ENCODE results near the gene ABRACL. TPM values are rescaled to one million over a fixed set of nuclear protein-coding genes. Genes with fewer than 3 reads are reported as not detected.

Gene ABRACL, protein sequence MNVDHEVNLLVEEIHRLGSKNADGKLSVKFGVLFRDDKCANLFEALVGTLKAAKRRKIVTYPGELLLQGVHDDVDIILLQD
- total RNA-seq = 100 to 1,000 TPM; 174 to 176 TPM

DNA sequence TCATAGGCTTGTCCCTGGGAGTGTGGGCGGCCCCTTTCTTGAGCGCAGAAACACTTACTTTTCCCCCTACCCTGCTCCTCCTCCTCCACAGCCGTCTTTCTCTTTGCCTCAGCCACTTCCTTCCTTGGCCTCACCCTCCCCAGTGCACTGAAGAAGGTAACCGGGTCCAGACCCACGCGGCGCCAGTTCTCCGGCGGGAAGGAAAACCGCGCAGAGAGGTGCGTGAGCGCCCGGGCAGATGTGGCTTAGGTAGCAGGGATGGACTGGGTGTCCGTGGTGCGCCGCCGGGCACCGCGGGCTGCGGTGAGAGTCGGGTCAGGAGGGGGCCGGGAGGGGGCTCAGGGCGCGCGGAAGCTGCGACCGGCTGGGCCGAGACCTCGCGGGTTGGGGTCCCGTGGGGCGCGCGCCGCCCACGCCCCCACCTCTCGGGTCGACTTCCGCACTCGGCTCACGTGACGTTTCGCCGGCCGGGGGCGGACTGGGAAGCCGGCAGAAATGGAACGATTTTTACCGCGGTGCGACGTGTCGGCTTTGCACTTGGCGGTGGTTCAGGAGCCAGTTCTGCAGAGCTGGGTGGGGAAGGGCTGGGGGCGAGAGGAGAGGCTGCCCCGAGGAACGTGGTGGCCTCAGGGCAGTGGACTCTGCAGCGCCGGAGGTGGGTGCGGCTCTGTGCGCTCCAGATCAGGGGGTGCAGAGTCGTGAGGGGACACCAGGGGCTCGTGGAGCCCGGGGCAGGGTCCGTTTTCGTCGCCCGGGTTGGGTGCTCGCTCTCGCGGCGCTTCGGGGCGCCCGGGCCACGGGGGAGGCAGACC lies at the start of gene ABRACL:
Gene ABRACL (plus strand): TSS at position 88 of the 812 bp plus-strand sequence. CDS start 5,416 bp downstream, outside the sequence.
- CTCF ChIA-PET = interaction anchor here (0.8 to 2.9 kb wide), 4 partner anchors 103 to 222 kb away, joined by 3 to 8 read pairs (median 6); no protein-coding TSS in a partner anchor
- POLR2A ChIA-PET = interaction anchor here (0.7 to 4.9 kb wide), 25 partner anchors 9 to 505 kb away, joined by 3 to 37 read pairs (median 4); partner anchors contain the start of genes CCDC28A, CITED2, REPS1 and TXLNB
- H3K27me3 Mint-ChIP-seq = no peaks in the 10 kb centered on the region
- peaks cover 25% of the 10 kb centered on the region for H3K4me1 Mint-ChIP-seq
- peaks cover 14% of the 10 kb centered on the region for H3K36me3 Mint-ChIP-seq (ENCODE audit: low read depth)
- H3K9me3 Mint-ChIP-seq = no peaks in the 10 kb centered on the region
- DNase-seq = peak; percentile 83
- H3K4me3 Mint-ChIP-seq = peak within 1 kb of the TSS; percentile 91
- peak within 1 kb of the TSS; percentile 75 for H3K27ac Mint-ChIP-seq

DNA sequence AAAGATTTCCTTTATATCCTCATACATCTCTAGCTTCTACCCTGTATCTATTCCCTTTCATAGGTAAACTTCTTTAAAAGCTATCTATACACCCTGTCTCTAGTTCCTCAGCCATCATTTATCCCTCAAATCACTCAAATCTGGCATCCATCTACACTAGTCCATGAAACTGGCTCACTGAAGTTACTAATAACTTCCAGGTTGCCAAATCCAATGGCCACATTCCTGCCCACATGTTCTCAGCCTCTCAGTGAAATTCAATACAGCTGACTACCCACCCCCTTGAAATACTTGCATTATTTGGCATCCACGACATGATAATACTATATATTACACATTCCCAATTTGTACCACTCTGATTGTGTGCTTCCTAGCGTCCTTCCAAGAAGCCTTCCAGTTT lies 49.2 kb upstream of the ABRACL start:
- no peaks in the 10 kb centered on the region for H3K27me3 Mint-ChIP-seq
- peaks cover 3% of the 10 kb centered on the region for H3K36me3 Mint-ChIP-seq (ENCODE audit: low read depth)
- no peaks in the 10 kb centered on the region for H3K9me3 Mint-ChIP-seq
- H3K27ac Mint-ChIP-seq = no peak overlapping the region
- no peak overlapping the region for H3K4me3 Mint-ChIP-seq
- CTCF ChIA-PET = no interaction called here
- DNase-seq = no peak
- POLR2A ChIA-PET = no interaction called here
- peaks cover 14% of the 10 kb centered on the region for H3K4me1 Mint-ChIP-seq

DNA sequence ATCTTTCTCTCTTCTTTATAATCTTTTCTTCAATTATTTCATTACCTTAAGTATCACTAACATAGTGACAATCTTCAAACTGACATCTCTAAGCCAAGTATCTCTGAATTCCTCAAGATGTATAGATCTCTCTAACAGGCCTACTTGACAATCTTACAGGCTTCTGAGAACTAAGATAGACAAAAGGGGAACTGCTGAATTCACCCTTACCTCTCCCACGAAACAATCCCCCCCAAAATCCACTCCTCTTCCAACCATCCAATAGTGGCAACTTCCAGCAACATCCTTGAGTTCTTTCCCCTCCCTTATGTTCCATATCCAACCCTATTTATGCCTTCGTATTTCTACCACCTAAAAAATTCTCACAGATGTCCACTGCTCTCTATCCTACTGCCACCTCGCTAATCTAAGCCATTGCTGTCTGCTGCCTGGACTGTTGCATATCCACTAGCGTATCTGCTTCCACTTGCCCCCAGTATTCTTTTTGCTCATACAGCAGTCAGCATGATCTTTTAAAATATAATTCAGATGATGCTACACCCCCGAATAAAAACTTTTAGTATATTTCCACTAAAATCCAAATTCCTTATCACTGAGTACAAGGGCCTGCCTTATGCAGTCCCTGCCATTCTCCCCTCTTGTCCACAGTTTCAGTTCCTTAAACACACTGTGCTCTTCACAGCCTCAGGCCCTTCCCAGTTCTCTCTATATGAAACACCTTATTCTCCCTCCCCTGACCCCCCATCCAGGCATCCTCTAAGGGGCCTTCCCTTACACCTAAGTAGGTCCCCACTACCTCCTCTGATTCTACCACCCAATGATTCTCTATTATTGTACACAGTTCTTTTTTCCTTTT lies 48.5 kb upstream of the ABRACL start:
- ChIA-PET CTCF (no interaction called here), POLR2A (no interaction called here)
- Mint-ChIP-seq H3K4me1 (peaks cover 12% of the 10 kb centered on the region), H3K9me3 (no peaks in the 10 kb centered on the region), H3K36me3 (ENCODE audit: low read depth) (peaks cover 3% of the 10 kb centered on the region), H3K4me3 (no peak overlapping the region), H3K27ac (no peak overlapping the region), H3K27me3 (no peaks in the 10 kb centered on the region)
- DNase-seq = no peak

DNA sequence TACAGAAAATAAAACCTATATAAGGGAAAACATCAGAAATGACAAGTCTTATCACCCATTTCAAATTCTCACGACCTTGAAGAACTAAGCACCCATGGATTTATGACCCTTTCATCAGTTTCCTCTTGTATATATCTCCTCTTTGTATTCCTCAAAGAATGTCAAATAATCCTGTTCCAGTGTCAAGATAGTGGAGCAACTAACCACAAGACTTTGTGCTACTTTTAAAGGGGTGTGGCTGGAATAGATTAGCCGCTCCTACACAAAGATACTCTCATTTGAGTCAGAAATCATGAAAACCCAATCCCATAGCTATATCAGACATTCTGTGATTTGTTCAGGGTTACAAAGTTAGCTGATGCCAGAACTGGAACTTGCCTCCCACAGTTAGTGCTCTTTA lies 47.1 kb upstream of the ABRACL start:
- no peak overlapping the region for H3K4me3 Mint-ChIP-seq
- H3K4me1 Mint-ChIP-seq = peaks cover 10% of the 10 kb centered on the region
- H3K36me3 Mint-ChIP-seq (ENCODE audit: low read depth) = peaks cover 3% of the 10 kb centered on the region
- DNase-seq = no peak
- H3K27ac Mint-ChIP-seq = no peak overlapping the region
- ChIA-PET POLR2A (no interaction called here), CTCF (interaction anchor here (1.3 kb wide), 1 partner anchor 165 kb away, joined by 5 read pairs; no protein-coding TSS in a partner anchor)
- H3K27me3 Mint-ChIP-seq = no peaks in the 10 kb centered on the region
- no peaks in the 10 kb centered on the region for H3K9me3 Mint-ChIP-seq

DNA sequence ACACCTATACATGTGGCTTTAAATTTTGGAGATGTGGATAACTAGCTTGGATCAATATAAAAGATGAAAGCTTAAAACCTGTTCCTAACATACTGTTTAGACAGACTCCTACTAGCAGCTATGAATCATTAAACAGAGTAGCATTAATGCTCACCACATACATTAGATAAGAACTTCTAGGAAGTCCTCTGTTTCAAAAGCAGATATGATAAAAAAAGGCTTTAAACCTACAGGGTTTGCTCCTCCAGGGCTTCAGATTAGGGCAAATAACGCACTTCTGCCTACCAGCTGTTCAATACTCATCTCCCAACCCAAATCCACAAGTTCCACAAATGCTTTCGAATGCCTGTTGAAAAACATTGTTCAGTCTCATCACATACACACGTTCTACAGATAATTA lies 42.0 kb upstream of the ABRACL start:
- DNase-seq = no peak
- no peaks in the 10 kb centered on the region for H3K9me3 Mint-ChIP-seq
- POLR2A ChIA-PET = interaction anchor here (0.6 to 3.6 kb wide), 19 partner anchors 10 to 389 kb away, joined by 3 to 24 read pairs (median 3); partner anchors contain the start of genes ABRACL, CCDC28A and CITED2
- CTCF ChIA-PET = interaction anchor here (1.4 to 1.8 kb wide), 3 partner anchors 10 to 378 kb away, joined by 3 to 7 read pairs (median 6); no protein-coding TSS in a partner anchor
- H3K36me3 Mint-ChIP-seq (ENCODE audit: low read depth) = no peaks in the 10 kb centered on the region
- peak overlapping the region; percentile 82 for H3K4me3 Mint-ChIP-seq
- peak overlapping the region; percentile 55 for H3K27ac Mint-ChIP-seq
- no peaks in the 10 kb centered on the region for H3K27me3 Mint-ChIP-seq
- peaks cover 8% of the 10 kb centered on the region for H3K4me1 Mint-ChIP-seq

DNA sequence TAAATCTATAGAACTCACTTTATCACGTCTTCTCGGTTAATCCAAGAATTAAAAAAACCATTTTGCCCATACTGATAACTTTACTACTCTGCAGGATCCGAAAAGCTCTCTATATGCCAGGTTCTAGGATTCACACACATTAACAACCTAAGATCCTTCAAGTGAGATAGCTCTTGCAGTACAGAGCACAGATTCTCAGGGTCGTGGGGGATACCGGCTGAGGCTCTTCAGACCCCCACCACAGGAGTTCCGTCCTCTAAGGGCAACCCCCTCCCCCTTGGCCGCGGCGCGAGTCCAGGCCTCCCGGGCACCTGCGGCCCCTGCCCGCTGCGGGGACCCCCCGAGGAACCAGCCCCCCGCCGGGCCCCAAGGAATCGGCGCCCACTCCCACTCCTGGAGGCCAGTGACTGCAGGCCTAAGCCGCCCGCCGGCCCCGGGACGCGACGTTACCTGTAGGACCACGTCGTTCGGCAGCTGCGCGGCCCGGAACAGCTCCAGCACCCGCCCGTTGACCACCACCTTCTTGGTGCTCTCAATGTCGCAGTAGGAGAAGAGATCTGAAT lies 41.4 kb upstream of the ABRACL start:
- H3K4me1 Mint-ChIP-seq = peaks cover 7% of the 10 kb centered on the region
- no peaks in the 10 kb centered on the region for H3K27me3 Mint-ChIP-seq
- no peak for DNase-seq

DNA sequence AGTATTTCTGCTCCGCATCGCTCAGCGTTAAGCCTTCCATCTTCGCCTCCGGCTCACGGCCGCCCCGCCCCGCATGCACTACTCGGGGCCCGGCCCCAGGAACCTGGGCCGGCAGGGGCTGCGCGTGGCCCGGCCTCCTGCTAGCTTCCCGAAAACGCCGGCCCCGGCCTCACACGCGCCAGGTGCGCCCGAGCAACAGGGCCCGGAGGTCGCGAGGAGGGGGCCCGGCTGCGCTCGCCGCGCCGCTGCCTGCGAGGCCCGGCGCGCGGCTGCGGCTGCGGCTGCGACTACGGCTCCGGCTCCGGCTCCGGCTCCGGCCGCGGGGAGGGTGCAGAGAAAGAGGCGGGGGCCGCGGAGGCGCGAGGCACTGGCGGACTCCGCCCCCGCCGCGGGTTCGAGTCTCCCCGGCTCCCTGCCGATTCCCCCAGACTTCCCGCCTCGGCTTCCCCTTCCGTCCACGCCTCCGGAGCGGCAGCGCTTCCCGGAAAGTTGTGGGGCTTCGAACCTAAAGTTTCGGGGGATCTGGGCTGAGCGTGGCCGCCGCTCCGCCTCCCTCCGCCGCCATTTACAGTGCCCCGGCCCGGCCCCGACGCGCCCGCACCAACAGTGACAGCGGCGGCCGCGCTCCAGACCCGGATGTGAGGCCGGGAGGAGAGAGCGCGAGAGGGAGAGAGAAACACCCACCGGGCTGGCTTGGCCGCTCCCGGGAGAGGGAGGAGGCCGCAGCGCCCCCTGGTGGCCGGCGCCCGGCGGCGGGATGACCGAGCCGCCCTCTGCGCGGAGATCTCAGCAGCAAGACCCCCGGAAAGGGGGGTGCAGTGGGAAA lies 40.7 kb upstream of the ABRACL start, which contains the start of gene REPS1:
Gene REPS1 (minus strand): TSS at position 611 of the 826 bp plus-strand sequence. CDS start 571 bp downstream, at position 40.
- peak; percentile 90 for DNase-seq
- Mint-ChIP-seq H3K27ac (peak within 1 kb of the TSS; percentile 88), H3K4me3 (peak within 1 kb of the TSS; percentile 88), H3K27me3 (no peaks in the 10 kb centered on the region), H3K9me3 (no peaks in the 10 kb centered on the region), H3K4me1 (peaks cover 7% of the 10 kb centered on the region), H3K36me3 (ENCODE audit: low read depth) (no peaks in the 10 kb centered on the region)
- POLR2A ChIA-PET = interaction anchor here (0.8 to 3.6 kb wide), 18 partner anchors 11 to 543 kb away, joined by 3 to 24 read pairs (median 4); partner anchors contain the start of genes ABRACL and CCDC28A
- CTCF ChIA-PET = interaction anchor here (0.7 to 2.0 kb wide), 13 partner anchors 11 to 184 kb away, joined by 3 to 8 read pairs (median 4); no protein-coding TSS in a partner anchor

More for the DNA sequence above, 41.4 kb upstream of the ABRACL start:
- H3K36me3 Mint-ChIP-seq (ENCODE audit: low read depth) = no peaks in the 10 kb centered on the region
- H3K27ac Mint-ChIP-seq = peak overlapping the region; percentile 69
- H3K9me3 Mint-ChIP-seq = no peaks in the 10 kb centered on the region
- H3K4me3 Mint-ChIP-seq = peak overlapping the region; percentile 82
- CTCF ChIA-PET = interaction anchor here (0.8 to 1.8 kb wide), 4 partner anchors 10 to 377 kb away, joined by 3 to 7 read pairs (median 5); no protein-coding TSS in a partner anchor
- POLR2A ChIA-PET = interaction anchor here (0.8 to 3.6 kb wide), 23 partner anchors 10 to 544 kb away, joined by 3 to 24 read pairs (median 4); partner anchors contain the start of genes ABRACL, CCDC28A and CITED2

DNA sequence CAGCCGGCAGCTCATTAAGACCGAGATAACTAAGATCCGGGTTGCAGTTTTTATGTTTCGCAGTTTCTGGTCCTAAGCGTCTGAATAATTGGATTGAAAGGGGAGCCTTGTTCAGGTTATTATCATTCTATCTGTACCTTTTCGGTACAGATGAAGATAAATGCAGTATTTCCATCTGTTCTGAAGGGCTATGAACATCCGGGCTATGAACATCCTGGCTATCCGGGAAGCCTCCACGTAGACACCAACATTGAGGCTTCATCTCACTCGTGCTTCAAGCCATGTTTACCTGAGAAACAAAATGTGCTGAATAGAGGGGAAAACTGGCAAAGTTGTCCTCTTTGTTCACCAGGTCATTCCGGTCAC lies 40.1 kb upstream of the ABRACL start:
- Mint-ChIP-seq H3K27me3 (peaks cover 2% of the 10 kb centered on the region), H3K4me3 (peak overlapping the region; percentile 88), H3K9me3 (no peaks in the 10 kb centered on the region), H3K4me1 (peaks cover 7% of the 10 kb centered on the region), H3K27ac (peak overlapping the region; percentile 88), H3K36me3 (ENCODE audit: low read depth) (no peaks in the 10 kb centered on the region)
- no peak for DNase-seq
- ChIA-PET CTCF (interaction anchor here (0.7 to 2.0 kb wide), 14 partner anchors 12 to 184 kb away, joined by 3 to 8 read pairs (median 4); no protein-coding TSS in a partner anchor), POLR2A (interaction anchor here (0.8 to 3.6 kb wide), 6 partner anchors 37 to 386 kb away, joined by 3 to 24 read pairs (median 10); partner anchors contain the start of genes ABRACL and CITED2)

DNA sequence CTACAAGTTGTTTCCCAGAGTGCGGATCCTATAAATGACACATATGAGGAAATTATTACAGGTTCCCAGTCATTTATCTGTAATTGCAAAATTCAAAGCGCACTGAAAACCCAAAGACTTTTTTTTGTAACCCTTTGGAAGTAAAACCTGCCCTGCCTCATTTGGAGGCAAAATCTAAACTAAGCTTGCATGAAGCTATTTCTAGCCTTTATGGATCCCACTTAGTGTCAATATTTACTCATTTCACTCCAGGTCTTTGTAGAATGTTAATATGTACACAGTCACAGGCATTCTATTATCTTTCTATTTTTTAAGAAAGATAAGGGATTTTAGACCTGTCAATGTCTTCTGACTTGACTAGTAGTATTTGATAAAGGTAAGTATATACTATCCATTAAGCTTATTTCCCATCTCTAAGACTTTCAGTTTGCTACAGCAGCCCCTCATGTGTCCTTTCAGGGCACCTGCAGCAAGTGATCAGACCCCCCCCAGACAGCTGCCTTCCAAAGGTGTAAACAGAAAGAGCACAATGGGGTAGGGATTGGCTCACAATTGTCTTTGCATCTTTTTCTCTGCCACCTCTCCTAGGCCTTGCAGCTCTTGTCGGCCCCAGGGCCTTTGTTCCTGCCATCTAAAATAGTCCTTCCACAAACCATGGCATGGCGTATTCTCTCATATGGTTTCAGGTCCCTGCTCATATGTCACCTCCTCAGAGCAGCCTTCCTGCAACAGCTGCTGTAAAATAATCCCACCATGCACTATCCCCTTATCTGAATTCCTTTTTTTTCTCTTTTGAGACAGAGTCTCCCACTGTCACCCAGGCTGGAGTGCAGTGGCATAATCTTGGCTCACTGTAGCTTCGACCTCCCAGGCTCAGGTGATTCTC lies 39.2 kb upstream of the ABRACL start:
- Mint-ChIP-seq H3K4me3 (no peak overlapping the region), H3K27me3 (peaks cover 3% of the 10 kb centered on the region), H3K9me3 (no peaks in the 10 kb centered on the region), H3K27ac (no peak overlapping the region), H3K36me3 (ENCODE audit: low read depth) (no peaks in the 10 kb centered on the region), H3K4me1 (peaks cover 7% of the 10 kb centered on the region)
- CTCF ChIA-PET = interaction anchor here (0.5 to 2.0 kb wide), 17 partner anchors 11 to 382 kb away, joined by 3 to 8 read pairs (median 4); no protein-coding TSS in a partner anchor
- DNase-seq = no peak
- POLR2A ChIA-PET = interaction anchor here (0.7 to 3.6 kb wide), 6 partner anchors 37 to 385 kb away, joined by 3 to 24 read pairs (median 3); partner anchors contain the start of gene CITED2

DNA sequence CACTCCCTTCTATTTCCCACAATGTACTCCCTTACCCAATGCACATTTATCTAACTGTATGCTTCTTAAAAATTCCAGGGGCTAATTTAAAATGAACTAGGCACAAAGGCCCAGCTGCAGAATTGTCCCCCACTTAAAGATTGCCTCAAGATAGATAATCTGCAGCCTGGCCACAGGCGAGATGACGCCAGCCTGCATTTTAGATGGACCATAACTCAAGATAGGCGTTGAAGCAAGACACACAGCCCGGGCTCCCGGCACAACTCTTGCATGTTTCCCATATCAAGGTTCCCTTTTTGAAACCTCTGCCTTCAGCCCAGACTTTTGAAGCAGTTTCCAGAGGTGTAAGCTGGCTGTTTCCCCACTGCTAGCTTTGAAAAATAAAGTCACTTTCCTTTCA lies 37.3 kb upstream of the ABRACL start:
- Mint-ChIP-seq H3K9me3 (no peaks in the 10 kb centered on the region), H3K36me3 (ENCODE audit: low read depth) (no peaks in the 10 kb centered on the region), H3K27me3 (peaks cover 3% of the 10 kb centered on the region), H3K4me3 (no peak overlapping the region), H3K4me1 (peaks cover 7% of the 10 kb centered on the region), H3K27ac (no peak overlapping the region)
- ChIA-PET POLR2A (no interaction called here), CTCF (interaction anchor here (0.7 to 1.4 kb wide), 2 partner anchors 133 to 141 kb away, joined by 3 to 4 read pairs; no protein-coding TSS in a partner anchor)
- DNase-seq = no peak

Data from activated CD4-positive, alpha-beta memory T cell treated with anti-CD3 and anti-CD28 coated beads, Interleukin-2, amount 10 ng/mL, durations not matched to agents 7 days and 5 days (primary cell).